ENCODE results near the gene DUSP15.

The DUSP15 gene

DNA sequence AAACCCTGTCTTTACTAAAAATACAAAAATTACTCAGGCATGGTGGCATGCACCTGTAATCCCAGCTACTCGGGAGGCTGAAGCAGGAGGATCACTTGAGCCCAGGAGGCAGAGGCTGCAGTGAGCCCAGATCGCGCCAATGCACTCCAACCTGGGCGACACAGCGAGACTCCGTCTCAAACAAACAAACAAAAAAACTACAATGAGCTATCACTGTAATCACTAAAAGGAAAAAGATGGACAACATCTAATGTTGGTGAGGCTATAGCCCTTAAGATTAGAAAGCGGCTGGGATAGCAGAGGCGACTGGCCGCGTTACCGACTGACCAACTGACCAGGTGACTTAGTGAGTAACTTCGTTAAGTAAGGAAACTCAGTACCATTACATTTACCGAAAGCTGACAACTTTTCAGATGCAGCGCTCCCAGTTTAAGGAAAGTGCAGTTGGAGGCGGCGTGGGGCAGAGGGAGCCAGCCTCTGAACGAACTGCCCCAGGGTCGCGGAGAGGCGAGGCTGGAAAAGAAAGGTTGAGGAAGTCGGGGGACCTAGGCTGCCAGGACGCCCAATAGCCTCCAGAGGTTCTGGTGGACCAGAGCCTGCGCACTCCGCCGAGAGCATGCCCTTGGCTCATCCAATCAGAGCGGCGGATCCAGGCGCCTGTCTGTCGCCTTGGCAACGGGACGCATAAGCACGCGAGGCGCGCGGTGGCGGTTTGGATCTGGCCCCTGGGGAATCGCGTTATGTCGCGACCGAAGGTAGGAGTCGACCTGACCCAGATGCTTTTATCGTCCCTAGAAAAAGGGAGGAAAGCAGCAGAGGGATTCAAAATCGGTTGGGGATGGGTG lies 9.0 kb upstream of the DUSP15 start:
- peaks cover 4% of the 10 kb centered on the region for H3K4me1 ChIP-seq (ENCODE audit: insufficient read depth, low read length, poor library complexity, severe bottlenecking)
- no peaks in the 10 kb centered on the region for H3K79me2 ChIP-seq (ENCODE audit: insufficient read depth, low read length)
- no peaks in the 10 kb centered on the region for H3K9me3 ChIP-seq (ENCODE audit: insufficient read depth, low read depth, low read length)
- TF ChIP-seq EZH2phosphoT487 (IDR thresholded peaks at IDR 0.05; ENCODE audit: borderline replicate concordance): no peak
- TF ChIP-seq CTCF (conservative IDR thresholded peaks at IDR 0.05; ENCODE audit: low read length): no peak
- H3K27me3 ChIP-seq (ENCODE audit: insufficient read depth, low read length, poor library complexity, severe bottlenecking): no peaks in the 10 kb centered on the region
- no peaks in the 10 kb centered on the region for H3K36me3 ChIP-seq (ENCODE audit: insufficient read depth, low read length)
- no peaks in the 10 kb centered on the region for H3F3A ChIP-seq (ENCODE audit: low read depth)
- H3K4me3 ChIP-seq (ENCODE audit: low read length, poor library complexity, severe bottlenecking): peak overlapping the region; percentile 83
- peak overlapping the region; percentile 100 for H2AFZ ChIP-seq (ENCODE audit: low read length)
- no peaks in the 10 kb centered on the region for H4K20me1 ChIP-seq (ENCODE audit: insufficient read depth, low read length, poor library complexity, severe bottlenecking)
- H3K9ac ChIP-seq (ENCODE audit: low read depth, low read length, poor library complexity, severe bottlenecking): peak overlapping the region; percentile 84
- H3K4me2 ChIP-seq (ENCODE audit: low read depth, low read length, poor library complexity, severe bottlenecking): peak overlapping the region; percentile 81
- H3K9me2 ChIP-seq (replicated peaks; ENCODE audit: low read depth, low read length): no peaks in the 10 kb centered on the region

GRCh38 chr20:31877684-31878083 lies 7.4 kb upstream of the DUSP15 start:
- Histone ChIP-seq H3K9me2 (replicated peaks; ENCODE audit: low read depth, low read length) (no peaks in the 10 kb centered on the region), H3K4me3 (ENCODE audit: low read length, poor library complexity, severe bottlenecking) (no peak overlapping the region), H4K20me1 (ENCODE audit: insufficient read depth, low read length, poor library complexity, severe bottlenecking) (no peaks in the 10 kb centered on the region), H3F3A (ENCODE audit: low read depth) (no peaks in the 10 kb centered on the region), H3K27me3 (ENCODE audit: insufficient read depth, low read length, poor library complexity, severe bottlenecking) (no peaks in the 10 kb centered on the region), H3K4me2 (ENCODE audit: low read depth, low read length, poor library complexity, severe bottlenecking) (no peak overlapping the region), H3K9ac (ENCODE audit: low read depth, low read length, poor library complexity, severe bottlenecking) (no peak overlapping the region), H3K4me1 (ENCODE audit: insufficient read depth, low read length, poor library complexity, severe bottlenecking) (peaks cover 4% of the 10 kb centered on the region), H2AFZ (ENCODE audit: low read length) (no peak overlapping the region), H3K36me3 (ENCODE audit: insufficient read depth, low read length) (no peaks in the 10 kb centered on the region), H3K9me3 (ENCODE audit: insufficient read depth, low read depth, low read length) (no peaks in the 10 kb centered on the region), H3K79me2 (ENCODE audit: insufficient read depth, low read length) (no peaks in the 10 kb centered on the region)
- TF ChIP-seq EZH2phosphoT487 (IDR thresholded peaks at IDR 0.05; ENCODE audit: borderline replicate concordance): no peak
- no peak for TF ChIP-seq CTCF (conservative IDR thresholded peaks at IDR 0.05; ENCODE audit: low read length)

DNA sequence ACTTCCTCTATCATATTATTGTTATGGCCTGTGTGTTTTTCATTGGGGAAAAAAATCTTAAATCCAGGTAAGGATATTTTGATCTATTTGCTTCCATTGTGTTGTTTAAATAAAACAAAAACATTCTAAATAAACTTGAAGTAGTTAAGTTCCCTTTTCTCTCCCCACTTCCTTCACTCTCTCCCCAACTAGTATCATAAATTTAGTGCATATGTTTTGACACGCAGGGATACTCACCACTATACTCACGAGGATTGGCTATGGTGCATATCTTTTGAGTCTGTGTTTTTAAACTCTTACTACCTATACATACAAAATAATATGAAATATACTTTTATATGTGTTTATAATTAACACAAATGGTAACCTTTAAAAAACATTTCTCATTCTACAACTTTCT lies 5.3 kb upstream of the DUSP15 start:
- Histone ChIP-seq H3K27me3 (ENCODE audit: insufficient read depth, low read length, poor library complexity, severe bottlenecking) (peaks cover 5% of the 10 kb centered on the region), H3K4me3 (ENCODE audit: low read length, poor library complexity, severe bottlenecking) (no peak overlapping the region), H3K4me2 (ENCODE audit: low read depth, low read length, poor library complexity, severe bottlenecking) (no peak overlapping the region), H3K9me2 (replicated peaks; ENCODE audit: low read depth, low read length) (no peaks in the 10 kb centered on the region), H3K36me3 (ENCODE audit: insufficient read depth, low read length) (no peaks in the 10 kb centered on the region), H3K79me2 (ENCODE audit: insufficient read depth, low read length) (no peaks in the 10 kb centered on the region), H3F3A (ENCODE audit: low read depth) (no peaks in the 10 kb centered on the region), H2AFZ (ENCODE audit: low read length) (no peak overlapping the region), H3K4me1 (ENCODE audit: insufficient read depth, low read length, poor library complexity, severe bottlenecking) (peaks cover 10% of the 10 kb centered on the region), H3K9ac (ENCODE audit: low read depth, low read length, poor library complexity, severe bottlenecking) (no peak overlapping the region), H4K20me1 (ENCODE audit: insufficient read depth, low read length, poor library complexity, severe bottlenecking) (no peaks in the 10 kb centered on the region), H3K9me3 (ENCODE audit: insufficient read depth, low read depth, low read length) (no peaks in the 10 kb centered on the region)
- TF ChIP-seq CTCF (conservative IDR thresholded peaks at IDR 0.05; ENCODE audit: low read length): no peak
- no peak for TF ChIP-seq EZH2phosphoT487 (IDR thresholded peaks at IDR 0.05; ENCODE audit: borderline replicate concordance)

Measured in Loucy (cell line).